Measurements from ENCODE around the gene FHIT.

The FHIT gene

DNA sequence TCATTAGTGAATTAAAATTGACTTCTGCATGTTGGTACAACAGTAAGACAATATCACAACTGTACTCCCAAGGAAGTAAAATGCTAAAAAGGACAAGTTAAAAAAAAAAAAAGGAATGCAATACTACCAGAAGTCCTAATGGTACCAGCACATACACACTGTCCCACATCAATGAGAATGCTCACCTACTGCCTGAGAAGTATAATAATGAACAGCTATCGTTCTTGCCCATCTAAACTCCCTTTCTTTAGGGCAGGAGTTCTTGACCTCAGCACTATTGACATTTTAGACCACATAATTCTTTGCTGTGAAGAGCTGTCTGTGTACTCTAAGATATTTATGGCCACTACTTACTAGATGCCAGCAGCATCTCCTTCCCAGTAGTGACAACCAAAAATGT is 651.7 kb downstream of the FHIT start:
- H3K4me3 ChIP-seq (ENCODE audit: low read length), result no peak overlapping the region
- TF ChIP-seq, protein P1, sequence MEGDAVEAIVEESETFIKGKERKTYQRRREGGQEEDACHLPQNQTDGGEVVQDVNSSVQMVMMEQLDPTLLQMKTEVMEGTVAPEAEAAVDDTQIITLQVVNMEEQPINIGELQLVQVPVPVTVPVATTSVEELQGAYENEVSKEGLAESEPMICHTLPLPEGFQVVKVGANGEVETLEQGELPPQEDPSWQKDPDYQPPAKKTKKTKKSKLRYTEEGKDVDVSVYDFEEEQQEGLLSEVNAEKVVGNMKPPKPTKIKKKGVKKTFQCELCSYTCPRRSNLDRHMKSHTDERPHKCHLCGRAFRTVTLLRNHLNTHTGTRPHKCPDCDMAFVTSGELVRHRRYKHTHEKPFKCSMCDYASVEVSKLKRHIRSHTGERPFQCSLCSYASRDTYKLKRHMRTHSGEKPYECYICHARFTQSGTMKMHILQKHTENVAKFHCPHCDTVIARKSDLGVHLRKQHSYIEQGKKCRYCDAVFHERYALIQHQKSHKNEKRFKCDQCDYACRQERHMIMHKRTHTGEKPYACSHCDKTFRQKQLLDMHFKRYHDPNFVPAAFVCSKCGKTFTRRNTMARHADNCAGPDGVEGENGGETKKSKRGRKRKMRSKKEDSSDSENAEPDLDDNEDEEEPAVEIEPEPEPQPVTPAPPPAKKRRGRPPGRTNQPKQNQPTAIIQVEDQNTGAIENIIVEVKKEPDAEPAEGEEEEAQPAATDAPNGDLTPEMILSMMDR (conservative IDR thresholded peaks at IDR 0.05; ENCODE audit: low read depth, low read length), result no peak
- no peak for DNase-seq (ENCODE audit: low read depth)

DNA sequence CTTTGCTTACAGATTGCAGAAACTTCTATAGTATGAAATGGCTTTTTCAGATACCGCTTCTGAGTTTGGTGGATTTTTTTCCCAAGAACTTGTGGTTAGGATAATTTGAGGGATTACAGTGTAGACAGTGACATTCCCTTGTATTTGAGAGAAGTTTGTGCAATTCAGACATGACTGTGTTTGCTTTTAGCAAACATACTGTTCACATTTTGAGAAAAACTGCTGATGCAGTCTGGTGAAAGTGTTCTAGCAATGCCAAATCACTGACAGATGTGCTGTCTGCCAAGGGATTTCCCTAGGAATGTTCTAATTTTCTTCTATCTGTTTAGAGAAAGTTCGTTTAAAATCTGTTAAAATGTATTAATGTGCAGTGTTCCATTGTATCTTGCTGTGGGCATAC is 652.6 kb downstream of the FHIT start:
- no peak for DNase-seq (ENCODE audit: low read depth)
- H3K4me3 ChIP-seq (ENCODE audit: low read length), result no peak overlapping the region
- TF ChIP-seq, protein P1 (conservative IDR thresholded peaks at IDR 0.05; ENCODE audit: low read depth, low read length), result no peak

DNA sequence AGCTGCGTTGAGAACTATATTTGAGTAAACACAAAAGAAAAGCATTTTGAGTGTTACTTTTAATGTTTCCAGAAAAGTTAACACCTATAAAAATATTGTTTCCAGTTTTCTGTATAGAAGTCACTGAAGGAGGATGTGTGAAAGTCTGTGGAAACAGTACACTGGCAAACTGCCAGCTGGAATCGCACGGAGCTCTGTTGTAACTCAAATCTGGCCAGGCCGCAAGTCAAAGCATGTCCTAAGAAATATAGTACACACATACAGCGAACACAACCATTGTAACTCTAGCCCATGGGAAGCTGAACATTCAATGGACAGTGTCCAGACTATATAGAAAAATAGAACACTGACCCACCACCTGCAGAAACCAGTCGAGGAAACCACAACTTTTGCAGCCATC is 657.2 kb downstream of the FHIT start:
- TF ChIP-seq, protein P1 (conservative IDR thresholded peaks at IDR 0.05; ENCODE audit: low read depth, low read length), result no peak
- no peak for DNase-seq (ENCODE audit: low read depth)
- no peak overlapping the region for H3K4me3 ChIP-seq (ENCODE audit: low read length)

DNA sequence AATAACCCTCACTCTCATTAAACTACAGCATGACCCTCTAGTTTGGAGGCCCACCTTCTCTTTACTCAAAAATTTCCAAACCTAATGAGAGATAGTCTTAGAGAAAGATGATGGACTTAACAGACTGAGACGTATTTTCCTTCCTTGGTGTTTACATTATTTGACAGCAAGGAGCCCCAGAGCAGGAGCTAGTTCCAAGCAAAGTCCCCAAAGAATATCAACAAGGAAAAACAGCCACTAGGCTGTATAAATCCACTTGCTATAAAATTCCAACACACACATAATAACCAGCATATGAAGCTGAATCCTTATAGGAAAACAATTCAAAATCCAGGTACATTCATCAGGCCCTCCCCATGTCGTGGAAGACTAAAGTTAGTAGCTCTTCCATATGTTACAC is 660.0 kb downstream of the FHIT start:
- H3K4me3 ChIP-seq (ENCODE audit: low read length), result no peak overlapping the region
- TF ChIP-seq, protein P1 (conservative IDR thresholded peaks at IDR 0.05; ENCODE audit: low read depth, low read length), result no peak
- DNase-seq (ENCODE audit: low read depth), result no peak

DNA sequence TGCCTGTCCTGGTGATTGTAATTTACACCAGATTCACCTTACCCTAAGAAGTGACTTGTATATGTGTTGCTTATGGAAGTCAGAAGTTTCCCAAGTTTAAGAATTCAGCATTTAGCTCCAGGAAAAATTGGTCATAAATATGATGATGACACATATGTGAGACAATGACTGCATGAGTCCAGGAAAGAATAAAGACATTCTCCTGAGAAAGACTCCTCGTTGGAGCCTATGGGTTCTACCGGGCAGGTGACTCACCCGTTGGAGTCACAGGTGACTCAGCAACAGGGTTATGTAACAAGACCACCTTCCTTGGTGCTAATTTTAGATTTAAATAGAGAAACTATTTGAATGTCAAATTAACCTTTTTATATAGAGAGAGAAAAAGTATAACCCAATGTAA is 662.4 kb downstream of the FHIT start:
- TF ChIP-seq, protein P1 (conservative IDR thresholded peaks at IDR 0.05; ENCODE audit: low read depth, low read length), result no peak
- DNase-seq (ENCODE audit: low read depth), result no peak

DNA sequence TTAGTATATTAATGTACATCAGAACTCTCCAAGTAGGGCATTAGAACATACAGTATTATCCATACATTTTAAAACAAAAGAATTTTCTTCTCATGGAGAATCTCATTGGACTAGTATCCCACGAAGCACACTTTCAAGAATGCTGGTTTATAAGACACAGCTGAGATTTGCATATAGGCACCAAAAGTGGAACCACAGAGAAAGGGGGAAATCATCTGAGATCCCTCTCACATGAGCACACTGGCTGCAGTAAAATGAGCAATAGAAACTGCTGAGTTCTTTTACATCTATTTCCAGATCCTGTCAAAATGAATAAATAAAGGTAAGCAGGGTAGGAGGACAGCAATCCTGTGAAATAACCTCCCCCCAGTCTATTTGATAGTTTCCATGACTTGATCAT is 665.3 kb downstream of the FHIT start:
- no peak for DNase-seq (ENCODE audit: low read depth)
- TF ChIP-seq, protein P1 (conservative IDR thresholded peaks at IDR 0.05; ENCODE audit: low read depth, low read length), result no peak
- no peak overlapping the region for H3K4me3 ChIP-seq (ENCODE audit: low read length)

More for the DNA sequence above, 662.4 kb downstream of the FHIT start:
- no peak overlapping the region for H3K4me3 ChIP-seq (ENCODE audit: low read length)

DNA sequence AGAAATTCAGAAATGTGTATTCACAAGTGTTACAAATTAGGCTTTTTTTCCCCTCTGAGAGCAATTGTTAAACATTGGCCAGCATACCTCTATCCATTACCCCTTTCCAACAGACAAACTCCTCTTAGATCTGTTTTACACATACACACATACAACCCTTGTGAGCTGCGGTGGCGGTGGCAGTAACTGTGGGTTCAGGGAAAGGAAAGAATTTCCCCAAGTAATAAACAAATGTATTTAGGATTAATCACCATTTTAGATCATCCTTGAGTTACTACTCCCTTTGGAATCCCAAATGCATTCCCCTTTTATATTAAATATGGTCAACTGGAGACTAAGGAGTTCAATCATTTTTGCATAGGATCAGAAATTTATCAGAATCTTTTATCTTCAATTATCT is 667.0 kb downstream of the FHIT start:
- TF ChIP-seq, protein P1 (conservative IDR thresholded peaks at IDR 0.05; ENCODE audit: low read depth, low read length), result no peak
- no peak overlapping the region for H3K4me3 ChIP-seq (ENCODE audit: low read length)
- no peak for DNase-seq (ENCODE audit: low read depth)
